BJ (cell line): Measurements from ENCODE around the gene CACNA1G. TPM values are rescaled to one million over a fixed set of nuclear protein-coding genes. Genes with fewer than 3 reads are reported as not detected.

Experiments used
- CTCF ChIA-PET: fragments of 350-600 bp; formaldehyde crosslinking; extraction: SDS; loops from one replicate; lab custom pipeline; 2021; ENCODE audit warnings: antibody characterized with exemption, inconsistent platforms; lab: Yijun Ruan, JAX
- POLR2A ChIA-PET: fragments of 300-600 bp; sonication (Branson Sonifier 250); formaldehyde crosslinking; extraction: SDS; loops from one replicate; lab custom pipeline; 2021; ENCODE audit warnings: antibody characterized with exemption; lab: Charles Lee
- DNase-seq: peaks from one replicate; pipeline ENCODE4 v3.0.0-alpha.2; 2011; ENCODE audit warnings: low read depth
- H3K27me3 ChIP-seq: 2 replicates; pipeline ENCODE4 v1.6.0; 2011; ENCODE audit warnings: low read length; ENCODE audit not compliant: control insufficient read depth, insufficient read depth
- H3K36me3 ChIP-seq: 2 replicates; pipeline ENCODE4 v1.5.1; 2011; ENCODE audit warnings: low read length; ENCODE audit not compliant: control insufficient read depth, insufficient read depth
- H3K4me3 ChIP-seq: 2 replicates; pipeline ENCODE4 v1.5.1; 2011; ENCODE audit warnings: low read depth, mild to moderate bottlenecking, control low read depth, low read length
- polyA plus RNA-seq: library from polyadenylated mRNA; depleted of rRNA; stranded (reverse); fragments of >200 nt; gene quantifications from 2 replicates; pipeline ENCODE4 v1.2.3, GENCODE V29; 2011
- TF ChIP-seq, protein P1 (sequence below): IDR thresholded peaks from 2 replicates; pipeline ENCODE4 v1.5.1; 2011; ENCODE audit warnings: low read depth, mild to moderate bottlenecking, control low read depth, inconsistent platforms, low read length, moderate library complexity; ENCODE audit not compliant: insufficient read depth

The CACNA1G gene
- polyA plus RNA-seq, 1 experiment, result 0.02 TPM

DNA sequence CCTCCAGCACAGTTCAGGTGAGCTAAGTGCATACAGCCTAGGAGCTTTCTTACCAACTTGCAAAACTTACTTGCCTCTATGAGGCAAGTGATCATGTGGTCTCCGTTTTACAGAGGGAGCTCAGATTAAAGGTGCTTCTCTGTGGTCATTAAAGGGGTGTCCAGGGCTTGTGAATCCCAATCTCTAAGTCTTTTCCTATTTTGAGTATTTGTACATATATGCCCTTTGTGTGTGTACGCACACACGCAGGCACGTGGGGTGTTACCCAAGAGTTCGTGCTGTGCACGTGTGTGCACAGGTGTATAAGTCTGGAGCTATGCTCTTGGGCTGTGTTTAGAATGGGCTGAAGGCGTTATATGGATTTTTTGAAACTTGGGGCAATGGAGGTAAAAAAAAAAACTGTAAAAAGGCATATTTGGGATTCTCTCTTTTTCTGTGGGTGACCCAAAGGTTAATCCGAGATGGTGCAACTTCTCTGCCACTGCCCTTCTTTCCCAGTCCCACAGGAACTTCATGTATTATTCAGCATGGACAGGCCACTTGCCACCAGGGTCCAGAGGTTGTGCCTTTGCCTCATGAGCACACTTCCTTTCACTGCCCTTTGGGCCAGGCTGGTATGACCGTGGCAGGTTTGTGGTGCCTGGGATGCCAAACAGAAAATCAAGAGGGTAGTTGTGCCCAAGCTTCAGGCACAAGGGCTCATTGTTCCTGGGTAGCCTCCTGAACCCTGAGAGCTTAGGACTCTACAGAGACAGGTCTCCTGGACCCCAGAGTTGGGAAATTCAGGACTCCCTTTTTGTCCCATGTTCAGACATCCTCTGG is 75.7 kb downstream of the CACNA1G start:
- Histone ChIP-seq H3K36me3 (no peaks in the 10 kb centered on the region; the same call in 1 of the 2 replicates), H3K4me3 (no peak overlapping the region; the same call in 1 of the 2 replicates), H3K27me3 (no peaks in the 10 kb centered on the region)
- CTCF ChIA-PET, result interaction anchor here (0.7 to 3.2 kb wide), 9 partner anchors 7 to 94 kb away, joined by 3 to 16 read pairs (median 3); no protein-coding TSS in a partner anchor
- no peak for DNase-seq
- POLR2A ChIA-PET, result interaction anchor here (0.6 kb wide), 1 partner anchor 58 kb away, joined by 5 read pairs; no protein-coding TSS in a partner anchor
- TF ChIP-seq, protein P1, sequence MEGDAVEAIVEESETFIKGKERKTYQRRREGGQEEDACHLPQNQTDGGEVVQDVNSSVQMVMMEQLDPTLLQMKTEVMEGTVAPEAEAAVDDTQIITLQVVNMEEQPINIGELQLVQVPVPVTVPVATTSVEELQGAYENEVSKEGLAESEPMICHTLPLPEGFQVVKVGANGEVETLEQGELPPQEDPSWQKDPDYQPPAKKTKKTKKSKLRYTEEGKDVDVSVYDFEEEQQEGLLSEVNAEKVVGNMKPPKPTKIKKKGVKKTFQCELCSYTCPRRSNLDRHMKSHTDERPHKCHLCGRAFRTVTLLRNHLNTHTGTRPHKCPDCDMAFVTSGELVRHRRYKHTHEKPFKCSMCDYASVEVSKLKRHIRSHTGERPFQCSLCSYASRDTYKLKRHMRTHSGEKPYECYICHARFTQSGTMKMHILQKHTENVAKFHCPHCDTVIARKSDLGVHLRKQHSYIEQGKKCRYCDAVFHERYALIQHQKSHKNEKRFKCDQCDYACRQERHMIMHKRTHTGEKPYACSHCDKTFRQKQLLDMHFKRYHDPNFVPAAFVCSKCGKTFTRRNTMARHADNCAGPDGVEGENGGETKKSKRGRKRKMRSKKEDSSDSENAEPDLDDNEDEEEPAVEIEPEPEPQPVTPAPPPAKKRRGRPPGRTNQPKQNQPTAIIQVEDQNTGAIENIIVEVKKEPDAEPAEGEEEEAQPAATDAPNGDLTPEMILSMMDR, result no peak

DNA sequence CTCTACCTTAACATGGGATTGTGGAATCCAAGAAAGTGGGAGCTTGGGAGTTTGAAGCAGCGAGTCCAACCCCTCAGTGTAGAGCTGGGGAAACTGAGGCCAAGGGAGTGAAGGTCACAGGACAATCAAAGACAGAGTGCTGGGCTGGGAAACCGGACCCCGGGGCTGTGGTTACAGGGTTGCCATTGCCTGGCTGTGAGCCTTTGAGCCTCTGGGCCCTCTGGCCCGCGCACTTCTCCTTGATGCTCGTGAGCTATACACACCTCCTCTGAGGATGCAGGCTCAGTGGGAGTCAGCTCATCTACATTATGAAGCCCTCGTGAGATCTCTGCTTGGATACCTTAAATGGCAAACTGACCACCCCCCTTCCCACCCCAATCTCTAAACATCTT is 76.3 kb downstream of the CACNA1G start:
- TF ChIP-seq, protein P1, result no peak
- Histone ChIP-seq H3K36me3 (no peaks in the 10 kb centered on the region; the same call in 1 of the 2 replicates), H3K27me3 (no peaks in the 10 kb centered on the region), H3K4me3 (no peak overlapping the region)
- ChIA-PET CTCF (interaction anchor here (0.7 to 3.2 kb wide), 9 partner anchors 8 to 95 kb away, joined by 3 to 16 read pairs (median 3); no protein-coding TSS in a partner anchor), POLR2A (interaction anchor here (0.9 kb wide), 1 partner anchor 8 kb away, joined by 4 read pairs; no protein-coding TSS in a partner anchor)
- no peak for DNase-seq

DNA sequence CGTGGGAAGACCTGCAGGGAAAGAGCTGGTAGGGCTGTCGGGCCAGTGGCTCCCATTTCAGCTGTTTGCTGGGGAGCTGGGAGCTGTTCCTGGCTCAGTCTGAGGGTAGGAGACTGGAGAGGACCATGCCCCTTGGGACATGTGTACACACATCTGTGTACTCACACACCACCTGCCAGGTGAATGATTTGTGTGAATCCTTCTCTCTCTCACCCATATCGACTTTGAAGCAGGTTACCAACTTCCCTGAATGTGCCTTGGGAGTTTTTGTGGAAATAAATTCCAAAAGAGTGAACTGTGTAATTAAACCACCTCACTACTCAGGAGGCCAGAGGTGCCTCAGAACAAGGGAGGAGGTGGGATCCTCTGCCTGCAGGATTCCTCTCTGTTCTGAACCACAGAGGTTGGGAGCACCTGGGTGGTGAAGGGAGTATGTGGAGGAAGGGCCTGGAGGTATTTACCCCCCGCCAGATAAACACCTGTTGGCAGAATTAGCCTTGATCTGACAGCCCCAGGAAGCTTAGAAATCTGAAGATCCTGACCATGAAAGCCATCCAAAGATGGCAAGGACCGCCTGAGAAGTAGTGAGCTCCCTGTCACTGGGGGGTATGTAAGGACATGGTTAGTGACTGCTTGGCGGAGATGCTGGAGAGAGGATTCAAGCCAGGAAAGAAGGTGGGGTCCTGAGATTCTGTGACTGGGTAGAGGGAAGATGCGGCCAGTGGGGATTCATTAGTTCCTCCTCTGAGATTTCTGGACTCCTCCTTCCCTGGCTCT is 77.5 kb downstream of the CACNA1G start:
- ChIA-PET CTCF (interaction anchor here (0.8 to 3.2 kb wide), 9 partner anchors 8 to 87 kb away, joined by 3 to 19 read pairs (median 5); no protein-coding TSS in a partner anchor), POLR2A (interaction anchor here (0.6 kb wide), 1 partner anchor 10 kb away, joined by 4 read pairs; no protein-coding TSS in a partner anchor)
- Histone ChIP-seq H3K36me3 (peaks cover 6% of the 10 kb centered on the region), H3K4me3 (no peak overlapping the region), H3K27me3 (no peaks in the 10 kb centered on the region)
- no peak for DNase-seq
- TF ChIP-seq, protein P1, result no peak

DNA sequence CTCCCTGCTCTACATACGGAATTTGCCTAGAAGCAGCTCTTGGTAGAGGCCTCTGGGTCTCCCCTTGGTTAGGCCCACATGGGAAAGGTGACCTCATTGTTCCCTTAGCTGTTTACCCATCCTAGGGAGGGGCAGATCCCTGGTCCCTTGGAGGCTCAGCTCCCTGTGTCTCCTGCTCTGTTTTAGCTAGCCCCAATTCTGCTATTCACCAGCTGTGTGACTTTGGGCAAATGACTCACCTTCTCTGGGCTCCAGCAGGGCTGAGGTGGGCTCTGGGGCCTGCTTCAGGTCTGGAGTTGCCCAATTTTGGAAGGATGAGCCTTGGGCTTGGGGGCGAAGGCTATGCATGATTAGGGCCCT is 78.1 kb downstream of the CACNA1G start:
- POLR2A ChIA-PET, result interaction anchor here (0.6 kb wide), 1 partner anchor 11 kb away, joined by 4 read pairs; no protein-coding TSS in a partner anchor
- CTCF ChIA-PET, result interaction anchor here (1.2 to 3.4 kb wide), 9 partner anchors 8 to 88 kb away, joined by 3 to 31 read pairs (median 5); no protein-coding TSS in a partner anchor

More for the DNA sequence above, 78.1 kb downstream of the CACNA1G start:
- TF ChIP-seq, protein P1, result no peak
- H3K27me3 ChIP-seq, result no peaks in the 10 kb centered on the region
- DNase-seq, result no peak
- H3K4me3 ChIP-seq, result no peak overlapping the region
- peaks cover 6% of the 10 kb centered on the region for H3K36me3 ChIP-seq
